Neural crest cell (in vitro differentiated cells): ENCODE measurements around the gene ESM1. TPM values are rescaled to one million over a fixed set of nuclear protein-coding genes. Genes with fewer than 3 reads are reported as not detected.
A peak's percentile ranks its signal among the peaks of the same experiment; 100 is the strongest.

Experiments used
- DNase-seq: peaks from one replicate; pipeline ENCODE4 v3.0.0; 2021; ENCODE audit warnings: low read depth, mixed read lengths, low spot score
- H3K27ac Mint-ChIP-seq: one replicate; pipeline ENCODE4 v1.8.0; 2021; ENCODE audit warnings: mild to moderate bottlenecking, mixed read lengths; ENCODE audit not compliant: unreplicated experiment
- H3K27me3 Mint-ChIP-seq: 2 replicates; pipeline ENCODE4 v1.8.0; 2021; ENCODE audit warnings: low read depth, mild to moderate bottlenecking, mixed read lengths
- H3K36me3 Mint-ChIP-seq: 2 replicates; pipeline ENCODE4 v1.8.0; 2021; ENCODE audit warnings: low read depth, mild to moderate bottlenecking, mixed read lengths
- H3K4me1 Mint-ChIP-seq: 2 replicates; pipeline ENCODE4 v1.8.0; 2021; ENCODE audit warnings: mixed read lengths
- H3K4me3 Mint-ChIP-seq: one replicate; pipeline ENCODE4 v1.8.0; 2021; ENCODE audit warnings: mild to moderate bottlenecking, mixed read lengths
- H3K9me3 Mint-ChIP-seq: 2 replicates; pipeline ENCODE4 v1.8.0; 2021; ENCODE audit warnings: mixed read lengths
- CTCF ChIP-seq: fragments of 200-600 bp; sonication (generic); conservative IDR thresholded peaks from 2 replicates; pipeline ENCODE4 v1.5.0; 2021; ENCODE audit warnings: antibody characterized with exemption, mild to moderate bottlenecking
- total RNA-seq: library from RNA; stranded (reverse); gene quantifications from 2 replicates; pipeline ENCODE4 v1.2.1, GENCODE V29; 2021

The ESM1 gene
- total RNA-seq, 1 donor from 2014 or later = not detected

DNA sequence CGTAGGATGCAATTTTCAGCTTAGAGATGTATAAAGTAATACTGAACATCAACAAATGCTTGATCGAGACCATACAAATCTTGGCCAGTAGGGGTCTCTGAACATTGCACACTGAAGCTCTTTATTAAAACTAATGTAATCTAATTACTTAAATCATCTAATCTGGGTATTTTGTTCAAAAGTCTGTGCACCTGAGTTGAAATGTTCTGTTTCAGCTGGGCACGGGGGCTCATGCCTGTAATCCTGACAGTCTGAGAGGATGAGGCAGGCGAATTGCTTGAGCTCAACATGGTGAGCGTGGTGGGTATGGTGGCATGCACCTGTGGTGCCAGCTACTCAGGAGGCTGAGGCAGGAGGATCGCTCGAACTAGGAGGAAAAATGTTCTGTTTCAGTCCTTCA, 41.0 kb downstream of the ESM1 start:
- DNase-seq = no peak
- H3K27ac Mint-ChIP-seq = no peak overlapping the region

DNA sequence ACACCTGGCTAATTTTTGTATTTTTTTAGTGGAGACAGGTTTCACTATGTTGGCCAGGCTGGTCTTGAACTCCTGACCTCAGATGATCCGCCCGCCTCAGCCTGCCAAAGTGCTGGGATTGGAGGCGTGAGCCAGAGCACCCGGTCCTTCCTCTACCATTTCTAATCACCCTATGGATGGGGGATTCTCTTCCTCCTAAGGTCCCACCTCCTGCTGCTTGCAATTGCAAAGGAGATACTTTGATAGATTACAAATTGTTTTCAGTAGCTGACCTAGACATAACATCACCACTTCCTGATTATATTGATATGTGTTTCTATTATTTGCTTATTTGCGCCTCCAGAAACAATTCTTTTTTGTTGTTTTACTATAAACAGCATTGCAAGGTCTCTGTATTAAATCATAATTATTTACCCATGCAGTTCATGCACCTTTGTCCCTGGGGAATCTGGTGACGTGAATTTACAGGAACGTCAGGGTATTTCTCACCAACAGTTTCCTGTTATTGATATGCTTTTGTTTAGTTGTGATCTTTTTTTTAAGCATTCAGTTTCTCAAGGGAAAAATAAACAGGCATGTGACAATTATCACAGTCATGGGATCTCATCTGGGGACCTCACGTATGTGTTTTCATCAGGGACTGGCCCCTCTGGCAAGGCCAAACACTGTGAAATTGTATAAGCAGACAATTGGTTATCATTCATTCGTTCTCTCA, 43.2 kb downstream of the ESM1 start:
- Mint-ChIP-seq H3K9me3 (no peaks in the 10 kb centered on the region), H3K27ac (no peak overlapping the region), H3K4me3 (no peak overlapping the region), H3K27me3 (peaks cover 3% of the 10 kb centered on the region), H3K4me1 (no peaks in the 10 kb centered on the region), H3K36me3 (no peaks in the 10 kb centered on the region)
- DNase-seq = no peak
- no peak for TF ChIP-seq CTCF

More for the DNA sequence above, 41.0 kb downstream of the ESM1 start:
- no peaks in the 10 kb centered on the region for H3K4me1 Mint-ChIP-seq
- peaks cover 3% of the 10 kb centered on the region for H3K9me3 Mint-ChIP-seq
- H3K36me3 Mint-ChIP-seq = no peaks in the 10 kb centered on the region
- peaks cover 2% of the 10 kb centered on the region for H3K27me3 Mint-ChIP-seq
- TF ChIP-seq CTCF = peak; percentile 81
- no peak overlapping the region for H3K4me3 Mint-ChIP-seq

GRCh38 chr5:54936201-54936600, 49.2 kb downstream of the ESM1 start:
- H3K27ac Mint-ChIP-seq = no peak overlapping the region
- peaks cover 24% of the 10 kb centered on the region for H3K27me3 Mint-ChIP-seq
- H3K4me3 Mint-ChIP-seq = no peak overlapping the region
- no peak for DNase-seq
- no peaks in the 10 kb centered on the region for H3K36me3 Mint-ChIP-seq
- TF ChIP-seq CTCF = no peak
- H3K4me1 Mint-ChIP-seq = no peaks in the 10 kb centered on the region
- no peaks in the 10 kb centered on the region for H3K9me3 Mint-ChIP-seq

DNA sequence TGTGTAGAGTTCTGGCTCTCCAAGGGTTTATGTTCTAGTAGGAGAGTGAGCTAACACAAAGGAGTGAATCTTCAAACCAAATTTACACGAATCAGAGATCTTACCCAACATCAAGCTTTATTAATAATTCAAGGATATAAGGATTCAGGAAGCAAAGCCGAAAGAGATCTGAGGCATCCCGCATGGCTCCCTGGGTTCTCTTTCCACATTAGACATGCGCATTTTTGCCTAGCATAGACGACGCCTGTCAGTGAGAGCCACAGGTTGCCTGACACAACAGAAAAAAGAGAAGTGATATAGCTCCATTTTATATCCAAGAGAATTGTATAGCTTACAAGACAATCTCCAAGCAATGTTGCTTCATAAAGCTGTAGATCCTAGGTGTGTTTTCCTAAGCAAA, 52.6 kb downstream of the ESM1 start:
- peaks cover 24% of the 10 kb centered on the region for H3K27me3 Mint-ChIP-seq
- H3K9me3 Mint-ChIP-seq = no peaks in the 10 kb centered on the region
- no peaks in the 10 kb centered on the region for H3K36me3 Mint-ChIP-seq
- TF ChIP-seq CTCF = no peak
- no peak for DNase-seq
- H3K27ac Mint-ChIP-seq = no peak overlapping the region
- H3K4me3 Mint-ChIP-seq = no peak overlapping the region
- H3K4me1 Mint-ChIP-seq = no peaks in the 10 kb centered on the region

DNA sequence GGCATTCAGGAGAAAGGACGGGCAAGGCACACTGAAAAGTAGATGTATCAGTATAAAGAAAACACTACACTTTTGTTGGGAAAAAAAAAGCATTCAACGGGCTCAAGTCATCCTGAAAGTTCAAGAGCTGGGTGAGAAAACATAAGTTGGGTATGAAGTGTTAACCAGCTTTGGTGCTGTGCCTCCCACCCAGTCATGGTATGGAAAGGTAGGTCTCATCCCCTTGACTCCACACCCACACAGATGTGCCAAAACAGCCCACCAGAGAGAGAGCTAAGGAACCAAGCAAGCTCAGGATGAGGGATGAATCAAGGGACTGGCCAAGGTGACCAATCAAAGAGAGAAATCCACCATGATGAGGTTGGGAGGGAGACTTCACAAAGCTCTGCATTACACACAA, 54.7 kb downstream of the ESM1 start:
- H3K36me3 Mint-ChIP-seq = peaks cover 5% of the 10 kb centered on the region
- peaks cover 20% of the 10 kb centered on the region for H3K27me3 Mint-ChIP-seq
- no peaks in the 10 kb centered on the region for H3K4me1 Mint-ChIP-seq
- no peak for TF ChIP-seq CTCF
- H3K4me3 Mint-ChIP-seq = no peak overlapping the region
- DNase-seq = no peak
- peaks cover 4% of the 10 kb centered on the region for H3K9me3 Mint-ChIP-seq
- no peak overlapping the region for H3K27ac Mint-ChIP-seq

Other genes with a start within 250 kb of the ESM1 start
- not detected in 2 replicates for gene GZMK, start 38.7 kb upstream of the ESM1 start, total RNA-seq
- not detected in 2 replicates for gene GZMA, start 117.1 kb upstream of the ESM1 start, total RNA-seq
- 49.0 TPM in 2 replicates for gene GPX8, start 174.6 kb upstream of the ESM1 start, total RNA-seq
- not detected in 2 replicates for gene CDC20B, start 187.6 kb upstream of the ESM1 start, total RNA-seq
- not detected in 2 replicates for gene MCIDAS, start 241.7 kb upstream of the ESM1 start, total RNA-seq
- gene CCNO, start 248.0 kb upstream of the ESM1 start, total RNA-seq = 0.28 TPM in 1 of 2 replicates, not detected in the other